ENCODE results near the gene TRAK2. TPM values are rescaled to one million over a fixed set of nuclear protein-coding genes. Genes with fewer than 3 reads are reported as not detected.

TRAK2 gene
- total RNA-seq, 2 donors from 2014 or later: 14.8 to 15.2 TPM

- Mint-ChIP-seq H3K9me3 (peaks cover 30% of the 10 kb centered on the region), H3K36me3 (ENCODE audit: low read depth) (peaks cover 26% of the 10 kb centered on the region), H3K4me3 (no peak overlapping the region), H3K4me1 (peaks cover 15% of the 10 kb centered on the region), H3K27ac (no peak overlapping the region), H3K27me3 (ENCODE audit: insufficient read depth) (no peaks in the 10 kb centered on the region)
- WGBS, 2 experiments (ENCODE audit: insufficient coverage in 1 of 2, insufficient read length in 1 of 2): 74 to 80% methylated on average over 10 to 11 of the region's 11 CpGs
- Histone ChIP-seq H3K9ac (ENCODE audit: extremely low read depth, low read length, poor library complexity, severe bottlenecking) (no peak overlapping the region), H3K36me3 (ENCODE audit: control insufficient read depth, insufficient read depth, low read length) (peaks cover 3% of the 10 kb centered on the region), H3K27me3 (ENCODE audit: control insufficient read depth, insufficient read depth, low read length, poor library complexity, severe bottlenecking) (no peaks in the 10 kb centered on the region), H3K4me1 (ENCODE audit: control insufficient read depth, insufficient read depth, low read length) (no peaks in the 10 kb centered on the region), H3K9me3 (ENCODE audit: control insufficient read depth, low read length) (peaks cover 22% of the 10 kb centered on the region), H3K4me3 (ENCODE audit: low read length) (no peak overlapping the region), H3K27ac (ENCODE audit: low read depth, low read length) (no peak overlapping the region)
- no peak for TF ChIP-seq CTCF (conservative IDR thresholded peaks at IDR 0.05)
- DNase-seq: no peak
Observed at GRCh38 chr2:201433394-201433995, 17.8 kb downstream of the TRAK2 start.

DNA sequence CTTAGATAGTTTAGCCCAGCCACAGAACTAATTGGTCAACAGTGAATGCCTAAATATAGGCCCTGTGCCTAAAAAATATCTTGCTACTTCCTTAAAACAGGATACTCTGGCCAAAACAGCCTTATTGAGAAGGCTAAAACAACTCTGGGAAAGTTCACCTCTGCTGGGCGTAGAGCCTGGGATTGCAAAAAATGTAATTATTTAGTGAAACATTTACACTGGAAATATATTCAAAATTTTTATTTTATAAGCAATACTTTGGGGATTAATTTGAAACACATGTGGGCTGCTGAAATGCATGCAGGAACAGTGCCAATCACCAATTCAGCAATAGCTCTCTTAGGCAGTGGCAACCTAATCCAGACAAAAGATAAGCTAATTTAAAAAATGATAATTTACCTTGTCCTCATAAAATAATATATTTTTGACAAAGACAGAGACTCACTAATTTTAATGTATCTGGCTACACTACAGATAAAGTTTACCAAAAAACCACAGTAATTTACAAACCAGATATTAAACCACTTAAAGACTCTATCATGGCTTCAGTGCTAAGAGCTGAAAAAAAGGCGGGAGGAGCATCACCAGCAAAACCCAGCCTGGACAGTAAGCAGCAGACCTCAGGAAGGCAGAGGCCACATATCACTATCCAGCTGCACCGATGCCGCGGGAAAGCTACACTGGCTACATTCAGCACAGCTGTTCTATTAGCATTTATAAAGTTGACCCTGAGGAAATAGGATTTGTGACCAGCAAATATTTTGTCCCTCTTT is 18.5 kb downstream of the TRAK2 start:
- TF ChIP-seq CTCF (conservative IDR thresholded peaks at IDR 0.05): no peak
- Histone ChIP-seq H3K9me3 (ENCODE audit: control insufficient read depth, low read length) (peaks cover 22% of the 10 kb centered on the region), H3K4me3 (ENCODE audit: low read length) (no peak overlapping the region), H3K36me3 (ENCODE audit: control insufficient read depth, insufficient read depth, low read length) (peaks cover 3% of the 10 kb centered on the region), H3K27ac (ENCODE audit: low read depth, low read length) (no peak overlapping the region), H3K27me3 (ENCODE audit: control insufficient read depth, insufficient read depth, low read length, poor library complexity, severe bottlenecking) (no peaks in the 10 kb centered on the region), H3K4me1 (ENCODE audit: control insufficient read depth, insufficient read depth, low read length) (no peaks in the 10 kb centered on the region), H3K9ac (ENCODE audit: extremely low read depth, low read length, poor library complexity, severe bottlenecking) (no peak overlapping the region)
- WGBS, 2 experiments (ENCODE audit: insufficient coverage in 1 of 2, insufficient read length in 1 of 2): 87 to 90% methylated on average over 4 to 5 of the region's 5 CpGs
- Mint-ChIP-seq H3K27me3 (ENCODE audit: insufficient read depth) (no peaks in the 10 kb centered on the region), H3K36me3 (ENCODE audit: low read depth) (peaks cover 26% of the 10 kb centered on the region), H3K4me3 (no peak overlapping the region), H3K9me3 (peaks cover 35% of the 10 kb centered on the region), H3K27ac (no peak overlapping the region), H3K4me1 (peaks cover 13% of the 10 kb centered on the region)
- no peak for DNase-seq

GRCh38 chr2:201432038-201432620 is 19.1 kb downstream of the TRAK2 start:
- Mint-ChIP-seq H3K27me3 (ENCODE audit: insufficient read depth) (no peaks in the 10 kb centered on the region), H3K4me1 (peaks cover 13% of the 10 kb centered on the region), H3K9me3 (peaks cover 38% of the 10 kb centered on the region), H3K36me3 (ENCODE audit: low read depth) (peaks cover 26% of the 10 kb centered on the region), H3K27ac (no peak overlapping the region), H3K4me3 (no peak overlapping the region)
- no peak overlapping the region for H3K27ac ChIP-seq (ENCODE audit: low read depth, low read length)
- WGBS, 2 experiments (ENCODE audit: insufficient coverage in 1 of 2, insufficient read length in 1 of 2): 94% methylated on average over 3 to 4 of the region's 4 CpGs
- peaks cover 3% of the 10 kb centered on the region for H3K36me3 ChIP-seq (ENCODE audit: control insufficient read depth, insufficient read depth, low read length)
- H3K9ac ChIP-seq (ENCODE audit: extremely low read depth, low read length, poor library complexity, severe bottlenecking): no peak overlapping the region
- DNase-seq: no peak
- H3K9me3 ChIP-seq (ENCODE audit: control insufficient read depth, low read length): peaks cover 22% of the 10 kb centered on the region
- no peaks in the 10 kb centered on the region for H3K27me3 ChIP-seq (ENCODE audit: control insufficient read depth, insufficient read depth, low read length, poor library complexity, severe bottlenecking)
- no peak overlapping the region for H3K4me3 ChIP-seq (ENCODE audit: low read length)
- TF ChIP-seq CTCF (conservative IDR thresholded peaks at IDR 0.05): no peak
- H3K4me1 ChIP-seq (ENCODE audit: control insufficient read depth, insufficient read depth, low read length): no peaks in the 10 kb centered on the region
